Fibroblast of villous mesenchyme (primary cell): ENCODE data around the gene CDC5L. TPM values are rescaled to one million over a fixed set of nuclear protein-coding genes. Genes with fewer than 3 reads are reported as not detected.

Source experiments
- DNase-seq: peaks from one replicate; pipeline ENCODE4 v3.0.0-alpha.2; 2010; ENCODE audit warnings: low read depth
- H3K4me3 ChIP-seq: 2 replicates; pipeline ENCODE4 v1.5.1; 2011; ENCODE audit warnings: low read depth, mild to moderate bottlenecking, low read length
- total RNA-seq: library from RNA; depleted of rRNA; stranded (reverse); fragments of >200 nt; gene quantifications from 2 replicates; pipeline ENCODE4 v1.2.3, GENCODE V29; 2012
- TF ChIP-seq, protein P1 (sequence below): IDR thresholded peaks from 2 replicates; pipeline ENCODE4 v1.5.1; 2012; ENCODE audit warnings: low read depth, mild to moderate bottlenecking, low read length; ENCODE audit not compliant: insufficient read depth

CDC5L gene
- total RNA-seq, 1 donor: 24.2 TPM

- TF ChIP-seq, protein P1, sequence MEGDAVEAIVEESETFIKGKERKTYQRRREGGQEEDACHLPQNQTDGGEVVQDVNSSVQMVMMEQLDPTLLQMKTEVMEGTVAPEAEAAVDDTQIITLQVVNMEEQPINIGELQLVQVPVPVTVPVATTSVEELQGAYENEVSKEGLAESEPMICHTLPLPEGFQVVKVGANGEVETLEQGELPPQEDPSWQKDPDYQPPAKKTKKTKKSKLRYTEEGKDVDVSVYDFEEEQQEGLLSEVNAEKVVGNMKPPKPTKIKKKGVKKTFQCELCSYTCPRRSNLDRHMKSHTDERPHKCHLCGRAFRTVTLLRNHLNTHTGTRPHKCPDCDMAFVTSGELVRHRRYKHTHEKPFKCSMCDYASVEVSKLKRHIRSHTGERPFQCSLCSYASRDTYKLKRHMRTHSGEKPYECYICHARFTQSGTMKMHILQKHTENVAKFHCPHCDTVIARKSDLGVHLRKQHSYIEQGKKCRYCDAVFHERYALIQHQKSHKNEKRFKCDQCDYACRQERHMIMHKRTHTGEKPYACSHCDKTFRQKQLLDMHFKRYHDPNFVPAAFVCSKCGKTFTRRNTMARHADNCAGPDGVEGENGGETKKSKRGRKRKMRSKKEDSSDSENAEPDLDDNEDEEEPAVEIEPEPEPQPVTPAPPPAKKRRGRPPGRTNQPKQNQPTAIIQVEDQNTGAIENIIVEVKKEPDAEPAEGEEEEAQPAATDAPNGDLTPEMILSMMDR: no peak
- no peak for DNase-seq
- no peak overlapping the region for H3K4me3 ChIP-seq
These were observed 22.9 kb downstream of the CDC5L start for GRCh38 chr6:44410363-44410762.

DNA sequence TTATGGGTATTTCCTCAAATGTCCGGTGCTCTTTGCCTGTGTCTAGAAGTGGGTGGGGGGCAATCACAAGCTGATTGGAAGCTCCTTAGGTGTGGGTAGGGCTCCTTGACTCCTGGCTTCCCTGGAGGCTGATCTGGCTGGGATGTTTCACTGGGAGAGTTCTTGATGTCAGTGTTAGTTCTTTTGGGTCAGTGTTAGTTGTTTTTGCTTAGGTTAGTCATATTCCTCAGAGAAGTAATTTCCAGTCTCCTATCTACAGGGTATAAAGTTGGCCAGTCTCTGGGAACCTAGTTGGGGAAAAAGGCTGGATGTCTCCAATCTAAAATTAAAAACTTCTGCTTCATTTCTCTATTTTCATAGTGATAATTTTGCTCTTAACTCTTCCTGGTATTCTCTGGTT lies 23.6 kb downstream of the CDC5L start:
- TF ChIP-seq, protein P1: no peak
- H3K4me3 ChIP-seq: no peak overlapping the region
- no peak for DNase-seq

GRCh38 chr6:44415449-44415848 lies 27.9 kb downstream of the CDC5L start:
- TF ChIP-seq, protein P1: no peak
- no peak overlapping the region for H3K4me3 ChIP-seq
- no peak for DNase-seq

DNA sequence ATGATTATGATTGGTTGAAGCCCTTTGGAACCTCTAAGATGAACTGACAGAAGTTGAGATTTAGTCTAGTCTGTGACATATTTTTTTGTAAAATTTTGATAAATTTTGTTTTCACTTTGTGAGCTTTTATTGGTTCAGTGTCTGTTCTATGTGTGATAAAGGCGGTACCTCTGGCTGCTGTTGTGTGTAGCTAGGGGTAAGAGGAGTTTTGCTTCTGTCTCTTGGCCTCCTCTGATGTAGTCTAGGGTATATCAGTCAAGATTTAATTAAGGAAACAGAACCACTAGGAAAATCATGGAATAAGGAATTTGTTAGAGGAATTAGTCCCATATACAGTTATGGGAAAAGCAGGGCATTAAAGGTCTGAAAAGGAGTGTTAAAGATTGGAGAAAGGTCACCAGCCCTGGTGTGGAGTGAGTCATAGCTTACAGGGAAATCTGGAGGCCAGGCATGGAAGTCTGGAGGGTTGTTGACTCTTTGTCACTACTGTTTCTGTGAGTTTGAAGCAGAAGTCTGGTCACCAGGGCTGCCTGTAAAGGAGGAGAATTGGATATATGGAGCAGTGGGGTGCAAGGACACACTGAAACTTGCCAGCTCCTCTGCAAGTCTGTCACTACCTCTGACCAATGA lies 28.5 kb downstream of the CDC5L start:
- no peak overlapping the region for H3K4me3 ChIP-seq
- TF ChIP-seq, protein P1: no peak
- DNase-seq: peak; percentile 67

- TF ChIP-seq, protein P1: no peak
- no peak overlapping the region for H3K4me3 ChIP-seq
- DNase-seq: no peak
These were observed 35.0 kb downstream of the CDC5L start for GRCh38 chr6:44422531-44422930.

GRCh38 chr6:44423306-44423705 lies 35.8 kb downstream of the CDC5L start:
- no peak for DNase-seq

More at GRCh38 chr6:44423306-44423705, 35.8 kb downstream of the CDC5L start:
- TF ChIP-seq, protein P1: no peak
- H3K4me3 ChIP-seq: no peak overlapping the region
